Measurements from ENCODE around the gene POU3F1.
A peak's percentile ranks its signal among the peaks of the same experiment; 100 is the strongest.

POU3F1 gene

GRCh38 chr1:38093569-38094520, 47.3 kb upstream of the POU3F1 start:
- peak overlapping the region; percentile 63 for H3K4me3 ChIP-seq (ENCODE audit: low read length)
- H3K27me3 ChIP-seq (ENCODE audit: low read depth, low read length): no peaks in the 10 kb centered on the region
- no peak overlapping the region for H2AFZ ChIP-seq (ENCODE audit: low read depth, low read length)
- peak overlapping the region; percentile 93 for H3K4me2 ChIP-seq (ENCODE audit: low read length)
- TF ChIP-seq EZH2phosphoT487 (IDR thresholded peaks at IDR 0.05; ENCODE audit: low read depth) (no peak), CTCF (IDR thresholded peaks at IDR 0.05; ENCODE audit: low read depth, low read length) (no peak)
- peaks cover 44% of the 10 kb centered on the region for H3K4me1 ChIP-seq (ENCODE audit: low read length)
- peak overlapping the region; percentile 67 for H3K9ac ChIP-seq (ENCODE audit: low read length)
- H3K27ac ChIP-seq (ENCODE audit: low read length): peak overlapping the region; percentile 86
- H3K9me3 ChIP-seq (ENCODE audit: insufficient read depth, low read length): no peaks in the 10 kb centered on the region
- peaks cover 97% of the 10 kb centered on the region for H3K79me2 ChIP-seq (ENCODE audit: low read length)
- H4K20me1 ChIP-seq (ENCODE audit: insufficient read depth, low read length): peaks cover 54% of the 10 kb centered on the region
- H3K36me3 ChIP-seq (replicated peaks; ENCODE audit: low read depth, low read length): peaks cover 19% of the 10 kb centered on the region

- no peaks in the 10 kb centered on the region for H3K9me3 ChIP-seq (ENCODE audit: insufficient read depth, low read length)
- peak overlapping the region; percentile 63 for H3K4me3 ChIP-seq (ENCODE audit: low read length)
- H3K36me3 ChIP-seq (replicated peaks; ENCODE audit: low read depth, low read length): peaks cover 14% of the 10 kb centered on the region
- H3K9ac ChIP-seq (ENCODE audit: low read length): peak overlapping the region; percentile 67; the same call in 1 of the 2 replicates
- peak overlapping the region; percentile 86 for H3K27ac ChIP-seq (ENCODE audit: low read length)
- H3K79me2 ChIP-seq (ENCODE audit: low read length): peaks cover 97% of the 10 kb centered on the region
- peak overlapping the region; percentile 93 for H3K4me2 ChIP-seq (ENCODE audit: low read length)
- H4K20me1 ChIP-seq (ENCODE audit: insufficient read depth, low read length): peaks cover 58% of the 10 kb centered on the region
- TF ChIP-seq EZH2phosphoT487 (IDR thresholded peaks at IDR 0.05; ENCODE audit: low read depth) (no peak), CTCF (IDR thresholded peaks at IDR 0.05; ENCODE audit: low read depth, low read length) (no peak)
- no peak overlapping the region for H2AFZ ChIP-seq (ENCODE audit: low read depth, low read length)
- H3K27me3 ChIP-seq (ENCODE audit: low read depth, low read length): no peaks in the 10 kb centered on the region
- peaks cover 58% of the 10 kb centered on the region for H3K4me1 ChIP-seq (ENCODE audit: low read length)
These were observed 45.7 kb upstream of the POU3F1 start for GRCh38 chr1:38092256-38092655.

- Histone ChIP-seq H3K9me3 (ENCODE audit: insufficient read depth, low read length) (no peaks in the 10 kb centered on the region), H3K4me2 (ENCODE audit: low read length) (no peak overlapping the region)
- TF ChIP-seq EZH2phosphoT487 (IDR thresholded peaks at IDR 0.05; ENCODE audit: low read depth): no peak
- no peak for TF ChIP-seq CTCF (IDR thresholded peaks at IDR 0.05; ENCODE audit: low read depth, low read length)
These were observed 44.2 kb upstream of the POU3F1 start for GRCh38 chr1:38090796-38091195.

GRCh38 chr1:38089712-38090360, 43.2 kb upstream of the POU3F1 start:
- Histone ChIP-seq H3K4me1 (ENCODE audit: low read length) (peaks cover 60% of the 10 kb centered on the region), H3K9ac (ENCODE audit: low read length) (no peak overlapping the region), H4K20me1 (ENCODE audit: insufficient read depth, low read length) (peaks cover 80% of the 10 kb centered on the region), H3K79me2 (ENCODE audit: low read length) (peaks cover 99% of the 10 kb centered on the region), H2AFZ (ENCODE audit: low read depth, low read length) (no peak overlapping the region), H3K27me3 (ENCODE audit: low read depth, low read length) (no peaks in the 10 kb centered on the region), H3K36me3 (replicated peaks; ENCODE audit: low read depth, low read length) (peaks cover 8% of the 10 kb centered on the region), H3K4me2 (ENCODE audit: low read length) (no peak overlapping the region), H3K27ac (ENCODE audit: low read length) (no peak overlapping the region), H3K9me3 (ENCODE audit: insufficient read depth, low read length) (no peaks in the 10 kb centered on the region), H3K4me3 (ENCODE audit: low read length) (no peak overlapping the region)
- TF ChIP-seq EZH2phosphoT487 (IDR thresholded peaks at IDR 0.05; ENCODE audit: low read depth) (no peak), CTCF (IDR thresholded peaks at IDR 0.05; ENCODE audit: low read depth, low read length) (no peak)

More at GRCh38 chr1:38090796-38091195, 44.2 kb upstream of the POU3F1 start:
- no peaks in the 10 kb centered on the region for H3K27me3 ChIP-seq (ENCODE audit: low read depth, low read length)
- H3K4me3 ChIP-seq (ENCODE audit: low read length): no peak overlapping the region
- peaks cover 99% of the 10 kb centered on the region for H3K79me2 ChIP-seq (ENCODE audit: low read length)
- H4K20me1 ChIP-seq (ENCODE audit: insufficient read depth, low read length): peaks cover 71% of the 10 kb centered on the region
- H3K4me1 ChIP-seq (ENCODE audit: low read length): peaks cover 58% of the 10 kb centered on the region
- no peak overlapping the region for H2AFZ ChIP-seq (ENCODE audit: low read depth, low read length)
- H3K9ac ChIP-seq (ENCODE audit: low read length): no peak overlapping the region
- H3K36me3 ChIP-seq (replicated peaks; ENCODE audit: low read depth, low read length): peaks cover 14% of the 10 kb centered on the region
- no peak overlapping the region for H3K27ac ChIP-seq (ENCODE audit: low read length)

Data from OCI-LY3 (cell line).